HG03175 (cell line): Measurements from ENCODE around the gene STAMBPL1.

Source experiments
- ATAC-seq: cut with Tn5 transposase; IDR thresholded peaks from one replicate; pipeline ENCODE4 v1.9.1; 2021; ENCODE audit warnings: mild to moderate bottlenecking, moderate library complexity; ENCODE audit not compliant: unreplicated experiment

STAMBPL1 gene

DNA sequence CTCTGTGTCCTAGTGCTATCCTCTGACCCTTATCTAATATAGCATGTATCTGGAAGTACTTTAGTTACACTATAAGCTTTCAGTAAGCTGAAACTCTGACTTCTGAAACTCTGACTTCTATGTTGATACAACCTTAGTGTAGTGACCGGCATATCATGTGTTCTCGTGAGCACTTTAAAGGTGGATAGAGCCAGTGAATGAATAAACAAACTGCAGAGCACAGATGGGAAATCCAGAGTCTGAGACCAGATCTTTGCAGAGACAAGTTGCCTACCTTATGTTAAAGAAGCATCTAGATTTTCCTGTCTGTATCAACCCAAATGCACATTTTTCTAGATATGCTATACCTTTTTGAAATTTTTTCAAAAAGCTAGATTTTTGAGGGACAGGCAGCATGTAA, 69.0 kb downstream of the STAMBPL1 start:
- ATAC-seq = no peak

DNA sequence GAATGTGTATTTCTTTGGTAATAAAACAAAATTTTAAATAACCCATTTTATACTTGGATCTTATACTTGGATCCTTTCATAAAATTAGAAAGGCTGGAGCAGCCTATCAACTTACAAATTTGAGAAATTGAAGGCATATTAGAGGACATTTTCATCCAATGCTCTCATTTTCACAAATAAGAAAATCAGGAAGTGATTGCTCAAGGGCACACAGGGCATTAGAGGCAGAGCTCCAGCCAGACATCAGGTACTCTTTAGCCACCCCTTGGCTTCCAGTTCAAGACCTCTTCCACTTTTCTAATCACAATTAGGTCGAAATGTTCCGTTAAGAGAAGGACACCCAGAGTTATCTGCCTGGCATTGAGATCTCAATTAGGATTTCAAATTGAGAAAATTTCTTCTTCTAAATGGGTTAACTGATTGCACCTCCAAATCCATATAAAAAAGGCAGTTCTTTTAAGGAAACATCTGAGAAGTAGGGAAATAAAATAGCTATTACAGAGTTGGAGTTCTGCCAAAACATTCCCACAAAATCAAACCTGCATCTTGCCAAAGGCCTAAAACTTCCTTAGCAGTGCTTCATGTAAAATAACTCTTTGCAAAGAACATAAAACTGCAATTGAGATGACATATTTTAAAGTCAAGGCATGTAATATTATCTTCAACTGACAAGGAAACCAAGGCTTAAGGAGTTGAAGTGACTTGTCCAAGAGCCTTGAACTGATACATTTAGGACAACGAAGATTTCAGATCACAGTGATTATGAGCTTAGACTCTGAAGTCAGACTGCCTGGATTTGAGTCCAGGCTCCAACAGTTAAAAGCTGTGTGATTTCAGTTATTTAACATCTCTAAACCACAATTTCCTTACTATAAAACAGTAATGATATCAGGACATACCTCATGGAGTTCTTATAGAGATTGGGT, 70.1 kb downstream of the STAMBPL1 start:
- ATAC-seq = no peak

DNA sequence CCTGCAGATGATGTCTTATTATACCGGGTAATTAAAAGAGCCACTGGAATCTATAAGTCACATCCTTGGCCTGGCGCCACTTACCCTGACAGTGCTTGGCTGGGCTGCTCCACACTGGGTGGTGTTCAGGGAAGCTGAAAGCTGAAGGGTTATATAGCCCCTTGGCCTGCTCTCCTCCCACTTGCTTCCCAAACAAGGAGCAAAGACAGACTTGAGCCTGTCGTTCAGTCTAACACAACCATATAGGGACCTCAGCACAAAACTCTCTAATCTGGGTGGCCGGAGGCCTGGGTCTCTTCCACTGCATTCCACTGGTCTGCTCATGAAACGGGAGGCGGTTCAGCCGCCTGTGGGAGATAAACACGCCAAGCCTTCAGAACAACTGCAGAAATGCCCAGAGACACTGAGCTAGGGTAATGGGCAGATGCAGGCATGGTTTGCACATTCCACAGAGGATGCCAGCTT, 72.6 kb downstream of the STAMBPL1 start, which contains the start of gene ACTA2:
Gene ACTA2, minus strand, starts transcription at position 127 of the 465 bp plus-strand sequence. CDS start 3,843 bp downstream, outside the sequence.
- ATAC-seq = no peak

DNA sequence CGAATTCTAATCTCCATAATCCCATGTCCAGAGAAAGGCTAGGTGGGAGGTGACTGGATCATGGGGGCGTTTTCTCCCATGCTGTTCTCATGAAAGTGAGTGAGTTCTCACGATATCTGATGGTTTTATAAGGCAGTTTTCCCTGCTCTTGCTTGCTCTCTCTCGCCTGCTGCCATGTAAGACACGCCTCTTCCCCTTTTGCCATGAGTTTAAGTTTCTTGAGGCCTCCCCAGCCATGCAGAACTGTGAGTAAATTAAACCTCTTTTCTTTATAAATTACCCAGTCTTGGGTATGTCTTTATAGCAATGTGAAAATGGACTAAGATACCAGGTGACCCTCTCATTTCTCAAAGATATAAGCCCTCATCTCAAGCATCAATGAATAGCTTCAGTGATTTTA, 73.6 kb downstream of the STAMBPL1 start:
- ATAC-seq = no peak

DNA sequence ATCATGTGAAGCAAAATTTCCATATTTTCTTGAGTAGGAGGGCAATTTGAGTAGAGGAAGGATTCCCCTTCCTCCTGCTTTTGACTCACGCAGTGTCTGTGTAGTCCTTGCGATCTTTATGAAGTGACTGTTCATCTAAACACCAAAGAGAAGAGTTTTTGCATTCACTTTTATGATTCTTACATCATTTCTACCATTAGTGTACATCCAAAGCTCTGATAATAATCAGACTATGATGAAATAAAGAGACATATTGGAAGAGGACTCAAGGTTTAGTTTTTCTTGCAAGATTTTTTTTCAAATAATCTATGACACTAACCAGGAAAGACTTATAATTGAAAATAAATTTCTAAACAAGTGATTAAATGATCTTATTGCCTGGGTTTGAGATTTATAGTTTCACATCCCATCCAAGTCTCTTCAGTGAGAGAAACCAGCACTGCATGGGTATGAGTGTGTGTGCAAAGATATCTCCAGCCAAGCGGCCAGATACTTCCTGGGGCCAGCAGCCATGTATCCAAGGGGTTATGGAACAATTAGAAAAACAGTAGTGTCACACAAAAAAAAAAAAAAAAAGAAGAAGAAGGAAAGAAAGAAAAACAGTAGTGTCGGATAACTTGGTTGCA, 74.5 kb downstream of the STAMBPL1 start:
- ATAC-seq = no peak

DNA sequence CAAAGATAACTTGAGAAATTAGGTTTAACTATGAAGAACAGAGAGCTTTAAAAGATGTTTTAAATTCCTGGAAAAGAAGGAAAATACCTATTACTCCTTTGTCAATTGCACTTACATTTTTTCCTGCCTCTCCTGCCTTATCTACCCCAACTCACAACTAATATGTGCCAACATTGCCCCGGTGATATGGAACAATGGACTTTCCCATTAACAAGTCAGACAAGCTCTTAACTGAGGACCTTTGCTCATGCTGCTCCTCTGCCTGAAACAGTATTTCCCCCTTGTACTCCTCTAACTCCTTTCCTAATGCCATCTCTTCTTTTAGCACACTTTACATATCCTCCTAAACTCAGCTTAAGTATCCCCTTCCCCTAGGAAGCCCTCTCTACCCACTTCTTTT, 77.3 kb downstream of the STAMBPL1 start:
- no peak for ATAC-seq

DNA sequence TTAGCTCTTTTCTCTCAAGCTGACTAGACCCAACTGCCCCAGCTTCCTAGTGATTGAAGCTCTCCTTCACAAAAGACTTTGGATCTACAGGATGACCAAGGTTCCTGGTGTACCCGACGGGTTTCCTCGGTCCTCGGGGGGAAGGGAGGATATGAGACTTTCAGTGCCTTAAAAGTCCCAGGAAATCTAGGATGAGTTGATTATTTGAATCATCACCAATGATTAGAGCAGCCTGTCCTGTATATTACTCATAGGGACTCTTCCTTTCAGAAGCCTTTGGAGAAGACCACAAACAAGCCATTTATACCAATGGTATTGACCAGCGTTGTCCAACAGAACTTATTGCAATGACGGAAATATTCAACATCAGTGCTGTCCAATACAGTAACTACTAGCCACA, 78.7 kb downstream of the STAMBPL1 start:
- ATAC-seq = no peak

DNA sequence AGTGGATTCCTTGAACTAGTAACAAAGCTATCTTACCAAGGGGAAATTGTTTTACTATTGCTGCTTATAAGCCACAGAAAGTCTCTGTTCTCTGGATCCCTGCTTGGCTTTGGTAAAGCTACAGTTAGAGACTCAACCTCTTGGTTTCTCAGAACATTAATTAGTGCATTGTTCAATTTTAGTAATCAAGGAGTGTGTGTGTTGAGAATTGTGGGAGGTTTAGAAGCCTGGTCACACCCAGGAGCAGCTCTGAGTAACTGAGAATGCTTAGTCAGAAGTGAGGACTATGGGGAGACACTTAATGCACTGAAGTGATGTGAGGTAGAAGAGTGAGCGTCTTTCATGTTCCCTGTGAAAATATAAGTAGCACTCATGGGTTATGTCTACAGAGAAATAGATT, 80.8 kb downstream of the STAMBPL1 start:
- no peak for ATAC-seq

DNA sequence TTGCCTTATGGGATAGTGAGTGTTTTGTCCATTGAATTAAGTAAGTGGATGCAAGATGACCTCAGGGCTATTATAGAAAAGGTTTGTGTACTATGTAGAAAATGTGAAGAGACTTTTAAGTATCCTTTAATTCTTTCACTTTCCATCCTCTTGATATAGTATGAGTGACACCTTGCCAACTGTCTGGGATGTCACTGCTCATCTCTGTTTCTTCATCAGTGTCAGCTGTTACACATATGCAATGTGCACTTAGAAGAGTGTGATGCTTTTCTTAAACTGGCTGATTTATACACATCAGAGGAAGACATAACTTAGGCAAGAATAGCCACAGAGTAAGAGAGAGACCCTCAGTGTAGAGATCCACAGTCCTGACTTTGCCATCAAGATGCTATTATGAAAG, 81.2 kb downstream of the STAMBPL1 start:
- no peak for ATAC-seq

DNA sequence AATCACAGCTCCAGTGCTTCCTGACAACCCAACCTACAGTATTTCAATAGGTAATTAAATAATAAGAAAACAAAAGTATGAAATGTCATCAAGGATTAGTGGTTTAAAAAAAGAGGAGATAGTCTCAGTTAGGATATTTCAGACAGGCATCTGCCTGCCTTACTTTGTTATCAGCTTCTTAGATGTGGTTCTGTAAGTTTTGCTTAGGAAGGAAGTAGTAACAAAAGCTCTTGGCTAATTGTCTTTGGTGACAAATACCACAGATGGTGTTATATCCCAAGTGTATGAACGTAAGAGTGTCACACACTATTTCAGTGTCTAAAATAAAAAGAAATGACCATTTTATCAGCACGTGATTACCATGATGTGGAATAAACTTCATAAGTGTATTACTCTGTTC, 82.3 kb downstream of the STAMBPL1 start:
- no peak for ATAC-seq

DNA sequence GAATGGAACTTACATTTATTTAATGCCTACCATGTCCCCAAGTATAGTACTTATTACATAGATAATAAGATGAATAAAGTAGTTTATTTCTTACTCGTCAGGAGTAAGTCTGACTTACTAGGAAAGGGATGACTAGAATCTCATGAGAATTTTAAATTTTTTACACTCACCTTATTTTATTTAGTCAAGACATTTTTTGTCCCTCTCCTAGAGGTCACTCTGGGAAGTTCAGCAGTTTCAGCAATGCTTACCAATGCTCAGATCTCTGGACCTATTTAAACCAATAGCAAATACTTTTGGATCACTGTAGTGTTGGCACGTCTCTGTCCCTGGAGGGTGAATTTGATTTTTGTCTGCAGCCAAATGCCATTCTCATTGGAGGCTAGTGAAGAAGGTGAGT, 83.3 kb downstream of the STAMBPL1 start:
- ATAC-seq = no peak

DNA sequence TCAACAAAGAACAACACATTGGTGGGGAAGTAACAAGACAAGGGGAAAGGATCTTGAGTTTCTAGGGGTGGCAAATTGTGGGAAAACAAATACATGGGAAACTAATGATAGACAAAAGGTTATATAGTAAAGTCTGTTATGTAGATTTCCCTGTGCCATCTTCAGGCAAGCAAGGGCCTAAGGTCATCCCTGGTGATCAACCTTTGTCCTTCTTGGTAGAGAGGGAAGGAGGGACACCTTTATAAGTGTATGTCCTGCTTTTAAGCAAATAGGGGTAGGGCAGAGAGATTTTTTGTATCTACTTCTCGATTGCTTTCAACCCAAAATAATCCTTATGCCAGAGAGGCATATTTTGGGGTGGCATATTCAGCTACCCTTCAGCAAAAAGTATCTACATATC, 84.3 kb downstream of the STAMBPL1 start:
- no peak for ATAC-seq

DNA sequence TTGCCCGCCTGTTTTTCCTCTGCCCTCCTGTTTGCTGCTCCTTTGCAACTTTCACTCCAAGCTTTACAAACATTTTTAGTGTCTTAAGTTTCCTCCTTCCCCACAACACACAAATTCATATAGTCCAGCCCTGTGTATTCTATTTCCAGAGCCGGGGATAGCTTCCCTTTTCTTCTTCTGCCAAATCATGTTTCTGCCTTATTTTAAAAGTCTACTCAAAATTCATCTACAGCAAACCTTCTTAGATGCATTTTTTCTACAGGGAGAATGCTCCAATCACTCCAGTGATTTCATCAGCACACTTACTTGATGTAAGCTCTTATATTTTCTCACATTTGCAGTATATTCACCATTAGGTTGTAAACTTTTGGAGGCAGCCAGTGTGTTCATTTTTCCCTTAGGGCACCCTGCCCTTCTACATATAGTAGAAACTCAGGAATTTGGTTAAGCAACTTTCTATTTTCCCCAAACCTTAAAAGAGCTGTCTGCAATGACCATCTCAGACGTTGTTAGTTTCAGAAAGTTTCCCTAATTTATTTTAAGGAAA, 84.9 kb downstream of the STAMBPL1 start:
- no peak for ATAC-seq

DNA sequence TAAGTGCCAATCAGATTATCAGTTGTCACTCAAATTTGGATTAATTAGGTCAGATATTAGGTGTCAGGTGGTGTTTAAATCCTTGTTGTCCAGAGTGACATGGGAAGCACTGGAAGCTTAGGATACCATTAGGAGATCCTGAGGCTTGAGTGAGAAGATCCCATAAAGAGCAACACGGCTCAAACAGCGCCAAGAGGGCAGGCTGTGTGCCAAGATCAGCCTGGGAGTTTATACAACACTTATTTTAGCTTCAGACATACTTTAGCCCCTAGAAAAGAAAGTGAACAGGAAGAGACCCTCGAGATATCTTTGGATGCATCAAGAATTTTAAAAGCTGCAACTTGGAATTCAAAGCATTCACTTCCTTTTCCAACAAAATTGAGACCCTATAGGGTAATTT, 86.8 kb downstream of the STAMBPL1 start:
- no peak for ATAC-seq

DNA sequence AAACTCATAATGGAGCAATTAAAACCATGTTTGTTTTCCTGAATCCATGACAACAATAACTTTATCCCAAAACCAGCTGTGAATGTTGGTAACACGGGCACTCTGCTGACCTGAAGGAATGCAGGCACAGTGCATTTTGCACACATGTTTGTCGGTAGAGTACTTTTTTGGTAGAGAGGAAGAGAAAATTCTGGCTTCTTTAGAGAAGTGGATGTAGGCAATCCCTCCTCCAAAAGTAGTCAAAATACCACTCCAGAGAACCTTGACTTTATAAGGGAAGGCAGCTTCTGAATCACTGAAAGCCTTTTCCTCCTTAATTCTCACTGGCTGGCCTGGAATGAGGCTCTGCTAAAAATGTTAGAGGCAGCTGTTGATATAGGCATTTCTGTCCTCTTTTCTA, 88.3 kb downstream of the STAMBPL1 start:
- no peak for ATAC-seq

DNA sequence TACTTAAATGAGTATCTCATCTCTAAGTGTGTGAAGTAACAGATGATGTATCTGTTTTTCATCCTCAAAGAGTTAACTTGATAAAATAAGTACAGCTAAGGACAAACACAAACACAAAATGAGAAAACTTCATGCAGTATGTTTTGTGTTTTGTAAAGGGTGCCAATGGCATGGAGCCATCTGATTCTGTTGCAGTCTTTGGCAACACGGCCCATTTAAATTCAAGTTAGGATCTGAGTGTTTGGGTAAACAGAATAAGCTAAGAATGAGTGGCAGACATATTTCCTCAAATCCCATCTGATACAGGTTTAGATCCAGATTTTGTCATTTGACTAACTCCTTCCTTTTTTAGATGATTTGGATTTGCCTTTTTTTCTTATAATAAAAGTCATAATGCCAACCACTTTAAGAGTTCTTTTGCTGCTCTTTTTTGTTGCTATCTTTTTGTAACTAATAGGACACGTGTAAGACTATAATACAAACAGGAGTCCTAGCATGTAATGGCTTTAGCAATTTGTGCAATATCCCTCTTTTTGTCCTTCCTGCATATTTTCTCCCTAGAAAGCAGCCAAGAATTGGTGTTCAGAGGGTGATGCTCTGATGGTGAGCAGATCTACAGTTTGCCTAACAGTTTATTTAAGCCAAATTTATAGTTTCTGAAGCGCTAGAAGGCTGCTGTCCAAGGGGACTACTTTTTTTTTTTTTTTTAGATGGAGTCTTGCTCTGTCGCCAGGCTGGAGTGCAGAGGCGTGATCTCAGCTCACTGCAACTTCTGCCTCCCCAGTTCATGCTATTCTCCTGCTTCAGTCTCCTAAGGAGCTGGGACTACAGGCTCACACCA, 91.4 kb downstream of the STAMBPL1 start:
- ATAC-seq = no peak
